Glomerular endothelial cell (primary cell): ENCODE results near the gene MATCAP1. TPM values are rescaled to one million over a fixed set of nuclear protein-coding genes. Genes with fewer than 3 reads are reported as not detected.

Source experiments
- DNase-seq: peaks from one replicate; pipeline ENCODE4 v3.0.0-alpha.2; 2011; ENCODE audit warnings: low read depth, low spot score; ENCODE audit errors: extremely low read depth
- total RNA-seq: library from RNA; depleted of rRNA; stranded (reverse); fragments of >200 nt; gene quantifications from 2 replicates; pipeline ENCODE4 v1.2.3, GENCODE V29; 2015

The MATCAP1 gene
- total RNA-seq, 1 donor from 2014 or later = 25.3 TPM

DNA sequence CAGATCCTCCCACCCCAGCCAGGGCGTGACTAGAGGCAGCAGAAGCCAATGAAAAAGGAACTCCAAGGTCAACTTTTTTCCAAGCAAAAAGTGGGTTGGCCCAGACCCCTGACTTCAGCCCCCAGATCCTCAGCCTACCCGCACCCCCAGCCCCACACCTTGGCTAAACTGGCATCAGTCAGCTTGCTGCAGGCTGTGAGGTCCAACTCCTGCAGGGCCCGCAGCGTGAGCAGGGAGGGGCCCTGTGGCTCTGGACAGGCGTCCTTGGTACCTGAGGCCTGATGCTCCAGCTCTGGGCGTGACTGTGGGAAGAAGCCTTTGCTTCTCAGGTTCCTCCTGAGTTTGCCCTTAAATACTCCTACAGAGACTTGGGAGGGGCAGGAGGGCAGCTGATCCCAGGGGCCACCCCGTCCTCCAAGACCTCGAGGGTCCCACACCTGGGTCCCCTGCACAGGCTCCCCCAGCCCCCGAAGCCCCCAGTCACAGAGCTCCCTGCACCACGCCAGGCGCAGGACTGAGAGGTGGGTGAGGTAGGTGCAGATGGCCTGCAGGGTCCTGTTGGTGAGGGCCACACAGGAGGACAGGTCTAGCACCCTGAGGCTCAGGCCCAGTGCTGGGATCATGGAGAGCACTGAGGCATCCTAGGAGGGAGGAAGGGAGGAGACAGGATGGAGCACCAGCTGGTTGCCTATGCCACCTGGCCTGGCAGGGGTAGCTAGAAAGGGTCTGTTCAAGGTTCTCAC is 24.6 kb upstream of the MATCAP1 start:
- DNase-seq = no peak

DNA sequence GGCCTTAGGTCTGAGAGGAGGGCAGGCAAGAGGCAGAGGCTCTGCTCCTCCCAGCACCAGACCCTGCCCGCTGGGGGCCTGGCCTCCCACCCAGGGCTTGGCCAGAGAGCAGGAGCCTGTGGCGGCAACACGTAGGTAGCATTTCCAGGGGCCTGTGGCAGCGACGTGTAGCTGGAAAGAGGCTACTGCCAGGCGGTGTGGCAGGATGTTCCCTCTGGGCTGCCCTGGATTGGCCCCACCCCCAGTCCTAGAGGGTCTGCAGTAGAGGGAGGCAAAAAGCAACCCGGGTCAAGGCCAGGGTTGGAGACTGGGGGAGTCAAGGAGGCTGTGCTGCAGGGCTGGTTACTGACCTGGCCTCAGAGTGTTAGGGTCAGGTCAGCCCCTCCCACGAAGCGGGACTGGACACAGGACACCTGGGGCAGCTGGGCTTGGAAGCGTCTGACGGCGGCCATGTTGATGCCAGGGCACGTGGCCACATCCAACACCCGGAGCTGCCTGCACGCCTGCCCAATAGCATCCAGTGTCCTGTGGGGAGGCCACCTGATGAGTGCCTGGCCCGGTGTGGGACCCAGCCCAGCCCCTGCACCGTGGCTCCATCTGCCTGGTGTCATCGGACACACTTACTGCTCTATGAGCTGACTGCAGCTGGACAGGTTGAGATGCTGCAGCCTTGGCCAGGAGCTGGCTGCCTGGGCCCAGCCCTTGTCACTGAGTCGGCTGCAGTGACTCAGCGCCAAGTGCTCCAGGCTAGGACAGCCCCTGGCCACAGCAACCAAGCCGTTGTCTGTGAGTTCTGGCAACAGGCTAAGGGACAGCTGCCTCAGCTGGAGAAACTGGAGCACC is 23.7 kb upstream of the MATCAP1 start:
- no peak for DNase-seq

DNA sequence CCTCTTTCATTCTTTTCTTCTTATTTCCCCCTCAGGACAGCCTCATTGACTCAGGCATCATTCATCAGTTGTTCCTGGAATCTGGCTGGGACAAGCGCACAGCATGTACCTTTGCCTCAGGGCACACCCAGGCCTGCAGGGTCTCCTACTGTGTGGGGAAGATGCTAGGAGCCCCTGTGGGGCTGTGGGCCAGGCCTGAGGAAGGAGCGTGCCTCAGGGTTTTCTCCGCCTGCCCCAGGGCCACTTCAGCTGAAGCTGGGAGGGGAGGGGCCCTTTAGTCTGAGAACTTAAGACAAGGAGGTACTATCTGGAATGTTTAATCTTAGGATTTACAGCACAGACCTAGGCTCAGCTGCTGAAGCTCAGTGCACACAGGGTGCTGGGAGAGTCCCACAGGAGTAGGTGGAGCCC is 23.1 kb upstream of the MATCAP1 start:
- DNase-seq = no peak

GRCh38 chr16:67206129-67206837 is 22.5 kb upstream of the MATCAP1 start:
- DNase-seq = no peak

DNA sequence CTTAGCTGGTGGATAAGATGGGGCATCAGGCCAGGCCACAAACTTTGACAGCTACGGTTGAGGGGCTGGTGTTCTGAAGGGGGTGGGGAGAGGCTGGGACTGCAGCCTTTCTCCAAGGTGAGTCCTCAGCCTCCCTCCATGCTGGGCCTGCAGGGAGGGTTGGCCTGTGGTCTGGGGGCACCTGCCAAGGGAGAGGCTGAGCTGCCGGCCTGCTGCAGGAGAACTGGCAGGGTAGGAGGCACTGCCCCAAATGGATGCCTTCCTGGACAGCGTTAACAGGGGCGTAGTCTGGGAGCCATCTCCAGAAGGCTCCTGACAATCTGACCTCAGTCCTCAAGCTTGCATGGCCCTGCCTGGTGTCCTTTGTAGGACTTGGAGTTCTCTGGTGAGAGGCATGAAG is 20.3 kb upstream of the MATCAP1 start:
- no peak for DNase-seq

DNA sequence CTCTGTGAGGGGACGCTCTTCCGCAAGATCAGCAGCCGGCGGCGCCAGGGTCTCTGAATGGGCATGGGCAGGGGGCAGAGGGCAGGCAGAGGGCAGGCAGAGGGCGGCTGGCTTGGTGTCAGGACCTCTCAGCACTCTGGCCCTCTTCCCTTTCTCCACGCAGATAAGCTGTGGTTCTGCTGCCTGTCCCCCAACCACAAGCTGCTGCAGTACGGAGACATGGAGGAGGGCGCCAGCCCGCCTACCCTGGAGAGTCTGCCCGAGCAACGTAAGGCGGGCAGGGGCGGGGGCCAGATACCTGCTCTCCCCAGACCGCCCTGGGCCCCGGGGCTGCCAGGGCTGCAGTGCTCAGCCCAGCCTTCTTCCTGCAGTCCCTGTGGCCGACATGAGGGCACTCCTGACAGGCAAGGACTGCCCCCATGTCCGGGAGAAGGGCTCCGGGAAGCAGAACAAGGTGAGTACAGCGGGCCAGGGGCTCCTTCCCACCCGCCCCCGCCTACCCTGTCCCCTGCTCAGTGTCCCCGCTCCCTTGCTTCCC is 19.3 kb upstream of the MATCAP1 start:
- no peak for DNase-seq

DNA sequence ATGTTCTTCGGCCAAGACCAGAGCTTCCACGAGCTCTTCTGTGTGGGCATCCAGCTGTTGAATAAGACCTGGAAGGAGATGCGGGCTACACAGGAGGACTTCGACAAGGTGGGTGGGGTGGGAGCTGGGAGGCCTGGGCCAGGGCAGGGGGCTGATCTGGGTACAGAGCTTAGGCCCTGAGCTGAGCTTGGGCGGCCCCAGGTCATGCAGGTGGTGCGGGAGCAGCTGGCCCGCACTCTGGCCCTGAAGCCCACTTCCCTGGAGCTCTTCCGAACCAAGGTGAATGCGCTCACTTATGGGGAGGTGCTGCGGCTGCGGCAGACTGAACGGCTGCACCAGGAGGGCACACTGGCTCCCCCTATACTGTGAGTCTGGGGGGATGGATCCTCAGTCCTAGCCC is 18.7 kb upstream of the MATCAP1 start:
- no peak for DNase-seq

DNA sequence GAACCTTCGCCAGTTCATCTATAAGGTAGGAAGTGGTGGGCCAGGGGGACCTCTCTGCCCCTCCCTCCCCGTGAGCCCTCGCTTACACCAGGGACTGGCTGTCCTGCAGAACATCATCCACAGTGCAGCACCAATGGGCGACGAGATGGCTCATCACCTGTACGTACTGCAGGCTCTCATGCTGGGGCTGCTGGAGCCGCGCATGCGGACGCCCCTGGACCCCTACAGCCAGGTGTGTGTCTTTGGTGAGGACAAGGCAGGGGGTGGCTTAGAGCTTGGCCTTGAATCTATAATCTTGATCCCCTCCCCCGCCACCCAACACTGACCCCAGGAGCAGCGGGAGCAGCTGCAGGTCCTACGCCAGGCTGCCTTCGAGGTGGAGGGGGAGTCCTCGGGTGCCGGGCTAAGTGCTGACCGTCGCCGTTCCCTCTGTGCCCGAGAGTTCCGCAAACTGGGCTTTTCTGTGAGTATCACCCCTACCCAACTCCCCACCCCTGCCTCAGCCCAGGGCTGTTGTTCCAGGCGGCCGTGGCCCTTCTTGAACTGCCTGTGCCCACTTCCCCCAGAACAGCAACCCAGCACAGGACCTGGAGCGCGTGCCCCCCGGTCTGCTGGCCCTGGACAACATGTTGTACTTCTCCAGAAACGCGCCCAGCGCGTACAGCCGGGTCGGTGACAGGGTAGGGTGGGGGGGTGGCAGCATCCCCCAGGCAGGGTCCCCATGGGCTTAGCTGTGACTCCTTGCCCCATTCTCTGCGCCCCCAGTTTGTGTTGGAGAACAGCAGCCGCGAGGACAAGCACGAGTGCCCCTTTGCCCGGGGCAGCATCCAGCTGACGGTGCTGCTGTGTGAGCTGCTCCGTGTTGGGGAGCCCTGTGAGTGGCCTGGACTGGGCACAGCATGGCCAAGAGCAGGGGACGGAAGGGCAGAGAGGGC is 17.9 kb upstream of the MATCAP1 start:
- DNase-seq = no peak

DNA sequence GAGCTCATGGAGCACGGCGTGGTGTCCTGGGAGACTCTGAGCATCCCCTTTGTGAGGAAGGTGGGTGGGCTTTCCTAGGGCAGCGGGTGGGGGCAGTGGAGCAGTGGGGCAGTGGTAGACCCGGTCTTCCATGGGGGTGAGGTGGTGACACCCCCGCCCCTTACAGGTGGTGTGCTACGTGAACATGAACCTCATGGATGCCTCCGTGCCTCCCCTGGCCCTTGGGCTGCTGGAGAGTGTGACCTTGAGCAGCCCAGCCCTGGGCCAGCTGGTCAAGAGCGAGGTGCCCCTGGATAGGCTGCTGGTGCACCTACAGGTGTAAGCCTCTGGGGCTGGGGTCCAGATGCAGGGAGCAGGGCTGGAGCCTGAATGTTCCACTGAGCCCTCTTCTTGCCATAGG is 16.7 kb upstream of the MATCAP1 start:
- no peak for DNase-seq

DNA sequence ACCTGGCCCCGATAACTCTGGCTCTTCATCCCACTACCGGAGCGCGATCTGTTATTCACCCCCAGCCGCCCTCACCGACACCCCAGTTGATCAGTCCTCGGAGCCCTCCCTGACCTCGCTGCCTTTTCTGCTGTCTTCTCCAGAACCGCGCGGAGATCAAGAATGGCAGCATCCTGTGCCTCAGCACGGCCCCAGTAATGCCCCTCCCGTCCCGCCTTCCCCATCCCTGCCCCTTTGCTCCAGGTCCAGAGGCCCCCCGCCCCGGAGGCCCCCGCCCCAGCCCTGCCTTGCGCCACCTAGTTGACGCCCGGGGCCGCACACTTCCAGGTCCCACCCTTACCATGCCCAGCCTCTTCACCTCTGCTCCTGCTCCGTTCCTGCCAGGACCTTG is 16.0 kb upstream of the MATCAP1 start:
- no peak for DNase-seq

GRCh38 chr16:67199011-67199807 is 15.4 kb upstream of the MATCAP1 start, which contains the start of gene ELMO3:
Gene ELMO3 (plus strand): TSS chr16:67199131. CDS start chr16:67199327, 196 bp downstream.
- no peak for DNase-seq

- no peak for DNase-seq
Observed at GRCh38 chr16:67198238-67198734, 14.5 kb upstream of the MATCAP1 start.

GRCh38 chr16:67197704-67198103 is 13.9 kb upstream of the MATCAP1 start:
- DNase-seq = no peak

GRCh38 chr16:67196881-67197280 is 13.1 kb upstream of the MATCAP1 start:
- no peak for DNase-seq

DNA sequence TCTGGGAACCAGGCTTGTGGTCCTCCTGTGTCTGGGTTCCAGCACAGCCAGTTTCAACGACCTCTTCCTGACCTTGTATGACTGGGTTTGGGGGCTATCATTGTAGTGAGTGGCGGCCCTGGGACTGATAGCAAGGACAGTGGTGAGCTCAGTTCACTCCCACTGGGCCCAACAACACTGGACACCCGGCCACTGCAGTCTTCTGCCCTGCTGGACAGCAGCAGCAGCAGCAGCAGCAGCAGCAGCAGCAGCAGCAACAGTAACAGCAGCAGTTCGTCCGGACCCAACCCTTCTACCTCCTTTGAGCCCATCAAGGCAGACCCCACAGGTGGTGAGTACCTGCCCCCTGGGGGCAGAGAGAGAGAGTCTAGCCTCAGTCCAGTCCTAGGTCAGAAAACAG is 11.9 kb upstream of the MATCAP1 start:
- no peak for DNase-seq

DNA sequence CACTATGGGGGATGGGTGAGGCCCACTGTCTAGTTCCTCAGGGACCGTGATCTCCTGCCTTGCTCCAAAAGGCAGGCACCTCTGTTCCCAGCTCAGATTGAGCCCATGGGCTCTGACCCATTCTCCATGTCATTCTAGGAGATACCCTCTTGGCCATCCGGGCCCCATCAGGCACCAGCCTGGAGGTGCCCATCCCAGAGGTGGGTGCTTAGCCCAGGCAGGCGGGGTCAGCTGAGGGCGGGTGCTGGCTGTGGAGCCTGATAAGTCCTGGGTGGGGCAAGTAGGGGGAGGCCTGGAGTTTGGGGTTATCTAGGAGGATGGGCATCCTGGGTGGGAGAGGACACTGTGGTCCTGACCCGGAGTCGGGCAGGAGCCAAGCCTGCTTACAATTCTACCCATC is 10.5 kb upstream of the MATCAP1 start:
- no peak for DNase-seq

- no peak for DNase-seq
Observed at GRCh38 chr16:67193536-67193935, 9.8 kb upstream of the MATCAP1 start.

DNA sequence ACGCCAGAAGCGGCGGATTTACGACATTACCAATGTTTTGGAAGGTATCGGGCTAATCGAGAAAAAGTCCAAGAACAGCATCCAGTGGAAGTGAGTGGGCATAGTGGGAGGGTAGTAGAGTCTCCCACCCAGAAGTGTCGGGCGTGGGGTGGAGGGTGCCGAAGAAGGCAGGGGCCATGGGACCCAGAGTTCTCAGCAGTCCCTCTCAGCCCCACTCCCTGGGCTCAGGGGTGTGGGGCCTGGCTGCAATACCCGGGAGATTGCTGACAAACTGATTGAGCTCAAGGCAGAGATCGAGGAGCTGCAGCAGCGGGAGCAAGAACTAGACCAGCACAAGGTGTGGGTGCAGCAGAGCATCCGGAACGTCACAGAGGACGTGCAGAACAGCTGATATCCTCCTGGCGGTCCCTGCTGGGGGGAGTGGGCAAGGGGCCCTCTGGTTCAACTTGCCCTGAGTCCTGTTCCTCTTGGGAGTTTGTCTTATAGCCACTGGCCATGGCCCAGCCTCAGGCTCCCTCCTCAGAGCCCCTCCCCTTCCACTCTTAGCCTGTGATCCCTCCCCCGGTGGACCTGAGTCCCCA is 9.1 kb upstream of the MATCAP1 start:
- no peak for DNase-seq
